ENCODE data around the gene RADX. TPM values are rescaled to one million over a fixed set of nuclear protein-coding genes. Genes with fewer than 3 reads are reported as not detected.

Gene RADX, protein sequence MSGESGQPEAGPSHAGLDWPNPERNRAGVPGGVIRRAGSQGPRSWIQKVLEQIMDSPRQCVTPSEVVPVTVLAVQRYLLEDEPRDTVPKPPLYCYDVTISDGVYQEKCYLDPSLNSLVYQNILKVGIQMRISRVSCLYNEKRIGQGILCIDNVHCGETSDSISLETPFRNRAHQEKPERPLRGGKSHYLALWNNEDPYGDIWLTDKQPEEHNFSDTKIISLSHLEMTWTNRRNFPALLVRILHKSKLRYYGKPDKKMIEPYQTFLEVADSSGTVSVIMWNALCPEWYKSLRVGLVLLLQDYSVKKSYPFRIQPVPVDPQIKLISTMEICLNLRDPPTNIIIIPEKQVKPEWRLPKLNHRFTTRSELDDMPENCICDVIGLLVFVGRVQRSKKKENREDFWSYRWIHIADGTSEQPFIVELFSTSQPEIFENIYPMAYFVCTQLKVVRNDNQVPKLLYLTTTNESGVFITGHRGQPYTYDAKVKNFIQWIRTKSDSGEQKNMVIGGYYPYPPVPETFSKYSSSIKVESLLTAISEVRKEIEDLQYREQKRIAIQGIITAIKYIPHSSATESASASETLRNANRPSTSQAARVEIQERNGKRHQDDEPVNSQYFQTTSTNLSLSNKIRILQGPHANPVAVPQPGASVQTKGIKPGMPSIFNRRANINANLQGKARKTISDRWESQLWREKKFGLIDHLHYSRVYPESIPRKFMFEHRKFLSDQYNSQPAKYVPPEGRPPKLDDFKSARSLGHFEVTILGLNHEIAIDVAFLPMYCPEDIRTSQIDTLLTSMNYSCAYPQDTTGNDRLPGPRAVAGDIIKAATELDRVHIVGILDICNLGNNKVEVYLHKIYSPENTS
- under 1 TPM in 5 of 6 experiments, not detected in 1; 0.07 to 0.52 (median 0.18) TPM for total RNA-seq (2021; fragmentation: NEBNext Ultra II Directional; extraction: Animal tissue kit (Norgen Biotek cat#: 25700))
- long read RNA-seq = 0 reads

DNA sequence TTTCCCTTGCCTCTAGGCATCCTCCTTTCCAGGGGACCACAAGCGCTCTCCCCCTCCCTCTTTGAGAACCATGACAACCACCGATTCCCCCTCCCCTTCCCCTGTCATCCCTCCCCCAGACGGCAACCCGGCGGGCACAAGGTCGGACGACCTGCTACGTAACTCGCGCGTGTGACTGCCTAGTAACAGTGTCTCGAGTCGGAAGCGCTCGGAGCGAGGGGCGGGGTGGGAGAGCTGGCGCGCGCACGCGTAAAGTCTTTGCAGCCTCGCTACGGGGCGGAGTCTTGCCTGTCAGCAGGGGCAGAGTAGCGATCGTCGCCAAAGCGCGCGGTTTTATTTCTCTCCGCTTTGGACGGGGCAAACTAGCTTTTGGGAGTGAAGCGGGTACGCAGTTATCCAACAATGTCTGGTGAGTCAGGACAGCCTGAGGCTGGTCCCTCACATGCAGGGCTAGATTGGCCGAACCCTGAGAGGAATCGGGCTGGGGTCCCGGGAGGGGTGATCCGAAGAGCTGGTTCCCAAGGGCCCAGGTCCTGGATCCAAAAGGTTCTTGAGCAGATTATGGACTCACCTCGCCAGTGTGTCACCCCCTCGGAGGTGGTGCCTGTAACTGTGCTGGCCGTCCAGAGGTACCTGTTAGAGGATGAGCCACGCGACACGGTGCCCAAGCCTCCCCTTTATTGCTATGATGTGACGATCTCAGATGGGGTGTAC is at the start of gene RADX:
Gene RADX (plus strand): TSS at position 300 of the 714 bp plus-strand sequence. CDS start 103 bp downstream, at position 403.
- Mint-ChIP-seq H3K27ac (no peak within 1 kb of the TSS; the same call in 1 of the 2 replicates), H3K4me3 (peak within 1 kb of the TSS; percentile 87)

DNA sequence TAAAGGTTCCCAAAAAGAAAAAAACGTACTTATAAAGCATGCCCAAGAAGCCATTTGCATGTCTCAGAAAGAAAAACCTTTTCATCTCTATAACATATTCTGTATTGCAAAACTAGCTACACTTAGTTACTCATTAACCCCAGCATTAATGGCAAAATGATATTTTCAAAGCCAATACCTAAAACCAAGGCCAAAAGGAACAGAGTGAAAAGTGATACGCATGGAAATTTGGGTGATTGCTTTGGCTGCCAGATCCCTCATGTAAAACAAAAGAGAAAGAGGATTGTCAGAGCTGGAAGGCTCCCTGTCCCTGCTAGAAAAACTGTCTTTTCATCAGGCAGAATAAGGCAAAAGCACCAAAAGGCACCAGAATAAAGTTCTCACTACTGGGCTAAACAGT is 46.8 kb upstream of the RADX start:
- TF ChIP-seq, protein P1, sequence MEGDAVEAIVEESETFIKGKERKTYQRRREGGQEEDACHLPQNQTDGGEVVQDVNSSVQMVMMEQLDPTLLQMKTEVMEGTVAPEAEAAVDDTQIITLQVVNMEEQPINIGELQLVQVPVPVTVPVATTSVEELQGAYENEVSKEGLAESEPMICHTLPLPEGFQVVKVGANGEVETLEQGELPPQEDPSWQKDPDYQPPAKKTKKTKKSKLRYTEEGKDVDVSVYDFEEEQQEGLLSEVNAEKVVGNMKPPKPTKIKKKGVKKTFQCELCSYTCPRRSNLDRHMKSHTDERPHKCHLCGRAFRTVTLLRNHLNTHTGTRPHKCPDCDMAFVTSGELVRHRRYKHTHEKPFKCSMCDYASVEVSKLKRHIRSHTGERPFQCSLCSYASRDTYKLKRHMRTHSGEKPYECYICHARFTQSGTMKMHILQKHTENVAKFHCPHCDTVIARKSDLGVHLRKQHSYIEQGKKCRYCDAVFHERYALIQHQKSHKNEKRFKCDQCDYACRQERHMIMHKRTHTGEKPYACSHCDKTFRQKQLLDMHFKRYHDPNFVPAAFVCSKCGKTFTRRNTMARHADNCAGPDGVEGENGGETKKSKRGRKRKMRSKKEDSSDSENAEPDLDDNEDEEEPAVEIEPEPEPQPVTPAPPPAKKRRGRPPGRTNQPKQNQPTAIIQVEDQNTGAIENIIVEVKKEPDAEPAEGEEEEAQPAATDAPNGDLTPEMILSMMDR (IDR thresholded peaks at IDR 0.05) = no peak
- H3K27me3 Mint-ChIP-seq (ENCODE audit: insufficient read depth) = no peaks in the 10 kb centered on the region
- no peak overlapping the region for H3K27ac Mint-ChIP-seq
- no peak for DNase-seq
- no peaks in the 10 kb centered on the region for H3K36me3 Mint-ChIP-seq (ENCODE audit: low read depth)
- H3K9me3 Mint-ChIP-seq = peaks cover 5% of the 10 kb centered on the region; the same call in 1 of the 2 replicates
- no peak overlapping the region for H3K4me3 Mint-ChIP-seq
- H3K4me1 Mint-ChIP-seq (ENCODE audit: low read depth) = no peaks in the 10 kb centered on the region

More for the DNA sequence above, at the start of gene RADX:
- Mint-ChIP-seq H3K9me3 (no peaks in the 10 kb centered on the region), H3K4me1 (ENCODE audit: low read depth) (peaks cover 21% of the 10 kb centered on the region), H3K27me3 (ENCODE audit: insufficient read depth) (peaks cover 3% of the 10 kb centered on the region; the same call in 1 of the 2 replicates), H3K36me3 (ENCODE audit: low read depth) (no peaks in the 10 kb centered on the region)
- peak; percentile 18 for DNase-seq
- TF ChIP-seq, protein P1 (IDR thresholded peaks at IDR 0.05) = no peak

DNA sequence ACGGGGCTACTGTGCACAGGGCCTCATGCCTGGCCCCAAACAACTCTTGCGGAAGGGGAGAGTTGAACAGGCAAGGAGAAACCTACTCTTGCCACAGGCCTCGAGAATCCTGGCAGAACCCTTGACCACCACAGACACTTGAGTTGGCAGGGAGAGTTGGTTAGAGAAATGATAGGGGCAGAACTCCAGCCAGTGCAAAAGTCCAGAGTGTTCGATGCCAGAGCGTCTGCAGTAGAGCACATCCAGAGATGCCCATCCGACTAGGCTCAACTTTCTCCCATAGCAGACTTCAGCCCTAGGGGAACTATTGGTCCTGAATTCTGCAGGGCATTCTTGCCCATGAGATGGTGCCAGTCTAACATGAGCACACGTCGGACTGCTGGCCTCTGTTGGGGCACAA is 45.4 kb upstream of the RADX start:
- Mint-ChIP-seq H3K27ac (no peak overlapping the region), H3K36me3 (ENCODE audit: low read depth) (no peaks in the 10 kb centered on the region), H3K4me1 (ENCODE audit: low read depth) (no peaks in the 10 kb centered on the region), H3K4me3 (no peak overlapping the region), H3K9me3 (peaks cover 5% of the 10 kb centered on the region; the same call in 1 of the 2 replicates), H3K27me3 (ENCODE audit: insufficient read depth) (no peaks in the 10 kb centered on the region)
- TF ChIP-seq, protein P1 (IDR thresholded peaks at IDR 0.05) = no peak
- DNase-seq = no peak

DNA sequence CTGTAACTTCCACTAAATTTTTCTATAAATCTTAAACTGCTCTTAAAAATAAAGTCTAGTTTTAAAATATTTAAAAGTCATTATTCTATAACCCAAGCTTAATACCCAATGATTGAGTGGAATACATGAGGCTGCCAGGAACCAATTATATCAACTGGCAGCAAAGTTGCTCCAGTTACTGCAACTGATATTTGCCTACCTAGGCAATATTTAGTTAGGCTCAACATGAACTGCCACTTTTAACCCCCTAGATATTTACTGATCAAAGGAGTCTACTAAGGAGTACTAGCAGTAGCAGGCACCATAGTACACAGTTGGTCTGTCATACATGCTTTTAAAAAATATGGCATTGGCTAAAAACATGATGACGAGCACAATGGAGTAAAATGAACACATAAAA is 29.9 kb upstream of the RADX start:
- Mint-ChIP-seq H3K9me3 (peaks cover 5% of the 10 kb centered on the region; the same call in 1 of the 2 replicates), H3K27me3 (ENCODE audit: insufficient read depth) (no peaks in the 10 kb centered on the region), H3K4me3 (no peak overlapping the region), H3K4me1 (ENCODE audit: low read depth) (no peaks in the 10 kb centered on the region), H3K27ac (no peak overlapping the region), H3K36me3 (ENCODE audit: low read depth) (no peaks in the 10 kb centered on the region)
- DNase-seq = no peak
- TF ChIP-seq, protein P1 (IDR thresholded peaks at IDR 0.05) = no peak

DNA sequence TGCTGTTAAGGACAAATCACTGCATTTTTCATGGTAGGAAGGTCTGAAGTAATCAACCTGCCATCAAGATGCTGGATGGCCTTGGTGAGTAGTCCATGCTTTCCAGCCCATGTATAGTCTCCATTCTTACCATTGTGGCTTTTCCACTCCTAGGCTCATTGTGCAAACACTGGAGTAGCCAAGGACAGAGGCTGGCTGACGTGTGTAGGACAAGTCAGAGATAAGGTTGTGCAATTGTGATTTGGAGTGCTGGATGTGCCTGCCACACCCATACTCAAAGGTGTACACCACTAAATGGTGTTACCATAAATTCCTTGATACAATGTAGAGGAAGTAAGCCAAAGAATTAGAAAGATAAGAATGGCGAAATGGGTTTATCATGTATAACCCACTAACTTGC is 26.3 kb upstream of the RADX start:
- Mint-ChIP-seq H3K4me3 (no peak overlapping the region), H3K27me3 (ENCODE audit: insufficient read depth) (no peaks in the 10 kb centered on the region; the same call in 1 of the 2 replicates), H3K9me3 (no peaks in the 10 kb centered on the region), H3K36me3 (ENCODE audit: low read depth) (no peaks in the 10 kb centered on the region), H3K27ac (no peak overlapping the region), H3K4me1 (ENCODE audit: low read depth) (no peaks in the 10 kb centered on the region)
- DNase-seq = no peak
- TF ChIP-seq, protein P1 (IDR thresholded peaks at IDR 0.05) = no peak
